Left colon (tissue), 2 donors: ENCODE measurements around the gene SDCCAG8. TPM values are rescaled to one million over a fixed set of nuclear protein-coding genes. Genes with fewer than 3 reads are reported as not detected.
"Not testable (repeated sequence)": the region's sequence is repeated elsewhere in the genome, so short reads cannot be mapped to it uniquely, and the experiment has no call there.

Experiments
- ATAC-seq: fragments of 200-7000 bp; cut with Tn5 transposase; one replicate; pipeline ENCODE4 v1.9.1; 2020; ENCODE audit warnings: mild to moderate bottlenecking, moderate library complexity
- DNase-seq, 2 donors: peaks; one replicate each; pipeline ENCODE4 v3.0.0-alpha.2; 2020
- intact Hi-C, 2 donors: fragments of 100-400 bp; cut with DNase I in 1 of 2; cut with micrococcal nuclease in 1 of 2; formaldehyde crosslinking; loops; one replicate each; pipeline versions ENCODE4 v1.11.2 to v1.14.0; 2022; cut with DNase I, micrococcal nuclease
- total RNA-seq, 2 donors: library from RNA; stranded (reverse); fragmentation: NEBNext Ultra II Directional; extraction: Animal tissue kit (Norgen Biotek cat#: 25700); gene quantifications; one replicate each; pipeline ENCODE4 v1.2.1, GENCODE V29; 2021
- donor health status: DM: no; HTN: no; CAD: no.
- donor health status: DM: yes; HTN: yes; CAD: no.

Gene SDCCAG8
- total RNA-seq, 2 donors from 2014 or later: 21.9 to 28.7 TPM

GRCh38 chr1:243315455-243315854 lies 59.6 kb downstream of the SDCCAG8 start:
- ATAC-seq: no peak
- DNase-seq: no peak
- intact Hi-C loops: no loop called here

GRCh38 chr1:243315893-243316292 lies 60.1 kb downstream of the SDCCAG8 start:
- intact Hi-C loops: no loop called here

DNA sequence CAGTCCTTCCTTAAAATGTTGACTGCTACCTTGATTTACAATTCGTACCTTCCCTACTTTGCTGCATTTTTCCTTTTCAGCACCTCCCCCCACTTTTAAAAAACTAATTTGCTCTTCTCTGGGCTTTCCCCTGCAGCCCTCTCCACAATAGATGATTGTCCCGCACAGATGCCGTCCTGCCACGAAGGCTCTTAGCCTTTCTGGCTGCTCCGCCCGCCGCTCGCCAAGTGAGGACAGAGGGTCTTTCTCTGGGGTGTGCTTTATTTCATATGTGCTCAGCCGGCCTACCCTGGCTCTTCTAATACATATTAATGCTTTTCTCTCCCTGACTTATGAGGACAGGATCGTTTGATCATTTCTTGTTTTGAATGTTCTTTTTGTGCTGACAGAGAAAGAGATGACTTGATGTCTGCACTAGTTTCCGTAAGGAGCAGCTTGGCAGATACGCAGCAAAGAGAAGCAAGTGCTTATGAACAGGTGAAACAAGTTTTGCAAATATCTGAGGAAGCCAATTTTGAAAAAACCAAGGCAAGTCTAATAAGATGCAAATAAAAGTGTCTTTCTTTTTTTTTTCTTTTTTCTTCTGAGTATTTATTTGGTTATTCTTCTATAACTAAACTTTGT lies 60.6 kb downstream of the SDCCAG8 start:
- intact Hi-C loops: no loop called here
- ATAC-seq: no peak
- DNase-seq: no peak

More at GRCh38 chr1:243315893-243316292, 60.1 kb downstream of the SDCCAG8 start:
- DNase-seq (no peak), ATAC-seq (no peak)

DNA sequence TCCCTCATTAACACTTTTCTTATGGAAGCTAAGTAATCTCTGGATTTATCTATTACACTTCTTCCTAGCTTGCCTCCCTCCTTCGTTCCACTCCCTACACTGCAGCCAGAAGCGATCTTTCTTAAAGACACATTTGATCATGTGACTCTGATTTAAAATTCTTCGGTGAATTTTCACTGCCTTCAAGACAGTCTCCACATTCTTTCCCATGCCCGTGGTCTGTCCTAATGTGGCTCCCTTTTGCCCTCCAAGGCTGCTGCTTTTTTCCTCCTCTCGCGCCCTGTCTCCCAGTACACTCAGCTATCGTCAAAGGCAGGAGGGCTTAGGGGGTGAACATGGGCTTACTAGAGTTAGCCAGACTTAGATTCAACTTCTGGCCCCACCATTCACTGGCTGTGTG lies 64.4 kb downstream of the SDCCAG8 start:
- intact Hi-C loops: loop anchor here in 1 of 2 donors (10.0 kb wide), 1 partner anchor 865 kb away; no protein-coding TSS in a partner anchor

DNA sequence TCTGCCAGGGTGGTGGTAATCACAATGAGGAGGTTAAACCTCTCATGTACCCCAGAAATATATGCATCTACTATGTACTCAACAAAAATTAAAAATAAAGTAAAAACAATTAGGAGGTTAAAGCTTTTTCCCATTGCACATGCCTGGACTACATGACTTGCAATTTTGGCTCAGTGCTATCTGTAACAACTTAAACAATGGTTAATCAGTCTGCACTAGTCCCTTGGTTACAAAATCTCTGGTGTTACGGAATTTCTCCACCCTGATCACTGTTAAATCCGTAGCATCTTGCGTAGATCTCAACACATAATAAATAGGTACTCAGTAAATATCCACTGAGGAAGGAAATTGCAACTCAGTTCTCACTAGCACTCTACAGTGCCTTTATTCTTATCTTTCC lies 66.5 kb downstream of the SDCCAG8 start:
- intact Hi-C loops: loop anchor here in 1 of 2 donors (10.0 kb wide), 1 partner anchor 868 kb away; no protein-coding TSS in a partner anchor
- no peak for DNase-seq
- no peak for ATAC-seq

More for the DNA sequence above, 64.4 kb downstream of the SDCCAG8 start:
- ATAC-seq (no peak), DNase-seq (no peak)

DNA sequence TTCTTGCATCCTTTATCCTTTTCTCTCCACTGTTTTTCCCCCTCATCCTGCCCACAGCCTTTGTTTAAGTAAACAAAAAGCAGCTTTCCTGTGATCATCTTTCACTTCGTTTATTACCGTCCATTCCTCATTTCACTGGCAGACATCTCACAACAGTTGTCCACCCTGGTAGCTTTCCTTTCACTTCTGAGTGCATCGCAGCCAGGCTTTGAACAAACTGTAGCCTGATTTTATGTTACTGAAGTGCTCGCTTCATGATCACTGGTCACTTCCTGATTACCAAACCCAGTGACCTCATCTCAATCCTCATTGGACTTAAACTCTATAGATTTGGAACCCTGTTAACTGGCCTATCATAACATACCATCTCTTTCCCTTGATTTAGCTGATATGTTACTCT lies 67.7 kb downstream of the SDCCAG8 start:
- ATAC-seq: no peak
- intact Hi-C loops: loop anchor here in 1 of 2 donors (10.0 kb wide), 1 partner anchor 869 kb away; no protein-coding TSS in a partner anchor
- DNase-seq: no peak

- intact Hi-C loops: loop anchor here in 1 of 2 donors (10.0 kb wide), 1 partner anchor 871 kb away; no protein-coding TSS in a partner anchor
- ATAC-seq (peak; percentile 52), DNase-seq (no peak)
Measured at GRCh38 chr1:243325305-243325890, 69.6 kb downstream of the SDCCAG8 start.

- no peak for DNase-seq
- no peak for ATAC-seq
- intact Hi-C loops: no loop called here
Measured at GRCh38 chr1:243332440-243332839, 76.6 kb downstream of the SDCCAG8 start.

DNA sequence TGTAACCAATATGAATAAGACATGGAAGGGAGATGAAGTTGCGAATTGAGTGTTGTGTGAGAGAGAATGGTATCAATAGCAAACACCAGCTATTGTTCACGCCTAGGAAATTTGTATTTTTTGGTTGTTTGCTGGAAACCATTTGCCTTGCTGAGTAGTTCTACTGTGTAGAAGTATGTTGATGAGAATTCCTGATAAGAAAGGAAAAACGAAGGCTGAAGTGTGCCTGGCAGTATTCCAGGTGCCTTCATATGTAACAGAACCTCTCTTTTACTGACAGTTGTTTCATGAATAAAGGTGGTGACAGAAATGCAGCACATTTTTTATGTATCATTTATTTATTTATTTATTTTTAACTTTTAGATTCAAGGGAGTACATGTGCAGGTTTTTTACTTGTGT lies 79.5 kb downstream of the SDCCAG8 start:
- intact Hi-C loops: no loop called here
- no peak for ATAC-seq
- no peak for DNase-seq

DNA sequence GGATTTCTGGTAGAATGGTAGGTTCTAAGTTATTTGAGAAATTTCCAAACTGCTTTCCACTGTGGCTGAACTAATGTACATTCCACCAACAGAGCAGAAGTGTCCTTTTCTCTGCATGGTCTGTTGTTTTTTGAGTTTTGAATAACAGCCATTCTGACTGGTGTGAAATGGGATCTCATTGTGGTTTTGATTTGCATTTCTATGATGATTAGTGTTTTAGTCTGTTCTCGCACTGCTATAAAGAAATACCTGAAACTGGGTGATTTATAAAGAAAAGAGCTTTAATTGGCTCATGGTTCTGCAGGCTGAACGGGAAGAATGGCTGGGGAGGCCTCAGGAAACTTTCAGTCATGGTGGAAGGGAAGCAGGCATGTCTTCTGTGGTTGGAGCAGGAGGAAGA lies 80.3 kb downstream of the SDCCAG8 start:
- no peak for DNase-seq
- ATAC-seq: no peak
- intact Hi-C loops: no loop called here

- DNase-seq, ATAC-seq, intact Hi-C loops: not testable (repeated sequence)
Measured at GRCh38 chr1:243338848-243339247, 83.0 kb downstream of the SDCCAG8 start.

DNA sequence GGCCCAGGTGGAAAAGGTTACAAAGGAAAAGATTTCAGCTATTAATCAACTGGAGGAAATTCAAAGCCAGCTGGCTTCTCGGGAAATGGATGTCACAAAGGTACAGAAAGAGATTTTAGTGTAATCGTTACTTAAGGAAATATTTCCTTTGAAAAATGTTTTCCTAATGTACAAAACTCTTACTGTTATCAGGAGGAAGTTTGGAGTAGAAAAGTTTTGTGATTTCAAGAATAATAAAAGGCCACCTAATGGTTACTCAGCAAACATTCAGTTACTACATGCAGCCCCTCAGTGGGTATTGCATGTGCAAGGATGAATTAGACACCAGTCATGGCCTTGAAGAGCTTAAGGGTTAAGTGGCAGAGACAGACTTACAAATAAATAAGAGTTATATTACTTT lies 85.2 kb downstream of the SDCCAG8 start:
- intact Hi-C loops: loop anchor here (10.0 kb wide), 2 partner anchors 404 to 934 kb away; no protein-coding TSS in a partner anchor
- DNase-seq (no peak), ATAC-seq (no peak)

DNA sequence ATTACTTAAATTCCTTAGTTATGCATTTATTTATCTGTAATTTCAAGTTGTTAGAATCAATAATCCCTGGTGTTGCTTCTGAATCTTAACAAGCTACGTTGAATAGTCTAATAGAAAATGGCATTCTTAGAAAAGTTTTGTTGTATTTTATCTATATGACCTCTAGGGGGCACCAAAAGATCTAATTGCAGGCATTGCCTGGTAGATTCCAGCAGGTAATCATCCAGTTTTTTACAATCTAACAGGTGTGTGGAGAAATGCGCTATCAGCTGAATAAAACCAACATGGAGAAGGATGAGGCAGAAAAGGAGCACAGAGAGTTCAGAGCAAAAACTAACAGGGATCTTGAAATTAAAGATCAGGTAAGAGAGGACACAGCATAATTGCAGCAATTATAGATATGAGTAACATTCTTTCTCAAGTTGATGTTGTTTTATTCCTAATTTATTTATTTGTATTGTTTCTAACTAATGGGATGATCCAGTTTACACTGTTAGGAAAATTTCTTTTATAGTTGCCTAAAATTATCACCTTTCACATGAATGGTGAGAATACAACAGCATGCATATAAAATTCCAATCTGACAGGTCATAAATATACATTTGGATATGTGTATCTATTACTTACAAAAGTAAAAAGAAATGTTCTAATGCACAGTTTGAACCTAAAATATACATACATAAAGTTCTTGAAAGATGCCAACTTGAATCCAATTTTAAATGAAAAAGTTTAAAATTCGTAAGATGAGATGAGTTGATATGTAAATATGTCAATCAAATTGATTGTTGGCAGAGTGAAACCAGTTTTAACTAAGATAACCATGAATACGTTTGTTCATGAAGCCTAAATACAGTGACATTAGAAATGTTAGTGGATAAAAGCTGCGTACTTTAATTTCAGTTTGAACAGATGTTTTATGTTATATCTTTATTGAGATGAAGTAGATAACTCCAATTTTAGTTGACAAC lies 88.4 kb downstream of the SDCCAG8 start:
- intact Hi-C loops: loop anchor here (2.0 to 10.0 kb wide), 3 partner anchors 401 to 931 kb away; no protein-coding TSS in a partner anchor
- DNase-seq (no peak), ATAC-seq (peak; percentile 88)

DNA sequence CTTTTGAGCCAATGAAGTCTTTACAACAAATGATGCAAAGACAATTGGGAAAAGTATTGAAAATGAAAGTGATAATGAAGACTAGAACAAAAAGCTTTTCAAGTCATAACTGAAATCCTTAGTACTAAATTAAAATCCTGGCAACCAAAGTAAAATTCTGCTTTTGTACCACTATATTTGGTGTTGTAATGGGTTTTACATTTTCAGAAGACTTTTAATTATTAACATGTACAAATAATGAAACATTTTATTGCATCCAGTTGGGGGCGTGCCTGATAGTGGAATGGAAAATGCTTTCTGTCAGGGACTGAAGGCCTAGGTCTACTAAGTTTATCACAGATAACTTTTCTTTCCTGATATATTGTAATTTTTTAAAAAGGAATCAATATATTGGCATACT lies 89.4 kb downstream of the SDCCAG8 start:
- DNase-seq: no peak
- no peak for ATAC-seq
- intact Hi-C loops: loop anchor here (2.0 to 10.0 kb wide), 3 partner anchors 400 to 930 kb away; no protein-coding TSS in a partner anchor

DNA sequence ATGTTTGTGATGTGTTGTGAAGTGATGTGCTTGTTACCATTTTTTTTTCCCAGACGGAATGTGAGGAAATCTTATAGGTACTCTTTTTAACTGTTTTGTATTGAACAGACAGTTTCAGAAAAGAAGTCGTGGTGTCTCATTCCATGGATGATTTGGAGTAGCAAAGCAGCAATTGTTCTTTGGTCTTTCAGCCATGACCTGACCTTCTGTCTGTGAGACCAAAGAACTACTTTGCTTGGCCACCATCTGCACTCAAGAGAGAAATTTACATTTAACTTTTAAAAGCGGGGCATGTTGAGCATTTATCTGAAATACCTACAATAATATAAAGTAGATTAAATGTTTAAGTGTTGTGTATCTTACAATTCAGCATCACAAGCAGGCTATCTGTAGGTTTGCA lies 90.2 kb downstream of the SDCCAG8 start:
- intact Hi-C loops: loop anchor here (10.0 kb wide), 2 partner anchors 399 to 929 kb away; no protein-coding TSS in a partner anchor
- DNase-seq: no peak
- no peak for ATAC-seq

DNA sequence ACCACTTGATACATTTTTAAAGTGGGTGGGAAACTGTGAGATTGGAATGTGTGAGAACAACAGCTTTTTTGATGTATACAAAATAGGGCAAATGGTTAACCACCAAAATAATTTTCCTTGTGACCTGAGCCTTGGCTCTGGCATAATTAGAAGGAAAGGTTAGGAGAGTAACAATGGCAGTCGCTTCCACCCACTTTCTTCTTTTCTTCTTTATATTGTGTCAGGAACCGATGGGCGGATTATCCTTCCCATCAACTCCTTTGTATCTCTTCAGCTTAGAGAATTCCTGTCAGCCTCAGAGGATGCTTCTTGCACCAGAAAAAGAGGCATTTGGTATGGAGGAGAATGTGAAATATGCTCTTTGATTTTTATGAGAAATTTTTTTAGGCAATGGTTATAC lies 90.6 kb downstream of the SDCCAG8 start:
- intact Hi-C loops: loop anchor here (10.0 kb wide), 2 partner anchors 398 to 928 kb away; no protein-coding TSS in a partner anchor
- no peak for ATAC-seq
- DNase-seq: no peak

DNA sequence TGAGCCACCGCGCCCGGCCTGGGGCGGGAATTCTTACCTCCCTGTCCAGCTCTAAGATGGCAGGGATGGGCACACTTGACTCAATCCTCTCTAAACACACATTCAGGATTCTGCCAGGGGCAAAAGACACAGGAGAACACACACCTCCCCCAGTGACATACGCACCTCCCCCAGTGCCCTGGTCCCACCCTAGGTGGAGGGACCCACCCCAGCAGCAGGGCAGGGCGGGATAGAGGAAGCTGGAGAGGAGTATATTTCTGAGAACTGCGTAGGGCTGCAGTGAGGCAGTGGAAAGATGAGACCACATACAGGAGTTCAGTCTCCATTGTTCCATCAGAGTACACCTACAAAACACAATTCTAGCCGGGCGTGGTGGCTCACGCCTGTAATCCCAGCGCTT lies 92.5 kb downstream of the SDCCAG8 start:
- intact Hi-C loops: loop anchor here (10.0 kb wide), 2 partner anchors 396 to 926 kb away; no protein-coding TSS in a partner anchor
- no peak for ATAC-seq
- DNase-seq: no peak

DNA sequence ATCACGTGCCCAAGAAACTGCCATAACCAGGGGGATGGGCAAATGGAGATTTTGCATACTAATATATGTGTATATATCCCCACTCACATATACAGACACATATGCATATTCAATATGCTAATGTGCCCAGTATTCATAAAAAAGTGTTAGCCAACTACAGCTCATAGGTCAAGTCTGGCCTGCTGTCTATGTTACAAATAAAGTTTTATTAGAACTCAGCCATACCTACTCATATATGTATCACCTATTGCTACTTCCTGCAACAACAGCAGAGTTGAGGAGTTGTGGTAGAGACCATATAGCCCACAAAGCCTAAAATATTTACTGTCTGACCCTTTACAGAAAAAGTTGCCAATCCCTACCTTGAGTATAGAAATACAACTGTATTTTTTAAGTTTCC lies 93.3 kb downstream of the SDCCAG8 start:
- DNase-seq (no peak), ATAC-seq (no peak)
- intact Hi-C loops: loop anchor here (10.0 kb wide), 2 partner anchors 396 to 926 kb away; no protein-coding TSS in a partner anchor

DNA sequence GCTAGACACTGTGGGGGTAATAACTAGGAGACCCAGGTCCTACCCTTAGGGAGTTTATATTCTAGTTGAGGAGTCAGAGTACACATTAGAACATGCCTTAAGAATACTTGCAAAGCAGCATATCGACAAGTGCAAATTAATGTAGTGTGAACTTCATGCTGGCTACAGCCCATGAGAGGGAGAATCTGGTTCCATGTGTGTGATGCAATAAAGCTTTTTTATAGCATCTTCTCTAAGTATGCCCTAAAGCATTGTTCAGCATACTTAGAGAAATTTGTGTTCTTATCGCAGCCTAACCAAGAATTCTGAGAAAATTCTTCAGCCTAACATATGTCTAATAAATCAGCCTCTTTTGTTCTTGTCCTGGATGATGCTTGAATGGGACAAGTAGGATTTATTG lies 95.5 kb downstream of the SDCCAG8 start:
- ATAC-seq (no peak), DNase-seq (no peak)
- intact Hi-C loops: no loop called here
